Measurements from ENCODE around the gene KIT.
A peak's percentile ranks its signal among the peaks of the same experiment; 100 is the strongest.

The KIT gene

GRCh38 chr4:54661169-54661568 is 3.4 kb downstream of the KIT start:
- peak; percentile 69 for DNase-seq (ENCODE audit: low spot score)

- peak; percentile 82 for DNase-seq (ENCODE audit: low spot score)
Measured at GRCh38 chr4:54661686-54662085, 3.9 kb downstream of the KIT start.

GRCh38 chr4:54662123-54662522 is 4.4 kb downstream of the KIT start:
- peak; percentile 18 for DNase-seq (ENCODE audit: low spot score)

GRCh38 chr4:54662901-54663585 is 5.3 kb downstream of the KIT start:
- no peak for DNase-seq (ENCODE audit: low spot score)

GRCh38 chr4:54664400-54664799 is 6.6 kb downstream of the KIT start:
- no peak for DNase-seq (ENCODE audit: low spot score)

GRCh38 chr4:54668014-54668611 is 10.4 kb downstream of the KIT start:
- no peak for DNase-seq (ENCODE audit: low spot score)

GRCh38 chr4:54669831-54670230 is 12.1 kb downstream of the KIT start:
- DNase-seq (ENCODE audit: low spot score), result no peak

- no peak for DNase-seq (ENCODE audit: low spot score)
Measured at GRCh38 chr4:54675721-54676461, 18.1 kb downstream of the KIT start.

- no peak for DNase-seq (ENCODE audit: low spot score)
Measured at GRCh38 chr4:54676658-54677057, 18.9 kb downstream of the KIT start.

GRCh38 chr4:54677416-54677815 is 19.7 kb downstream of the KIT start:
- no peak for DNase-seq (ENCODE audit: low spot score)

- no peak for DNase-seq (ENCODE audit: low spot score)
Measured at GRCh38 chr4:54677853-54678650, 20.3 kb downstream of the KIT start.

GRCh38 chr4:54678826-54679225 is 21.1 kb downstream of the KIT start:
- no peak for DNase-seq (ENCODE audit: low spot score)

- no peak for DNase-seq (ENCODE audit: low spot score)
Measured at GRCh38 chr4:54679813-54680212, 22.1 kb downstream of the KIT start.

GRCh38 chr4:54683616-54684346 is 26.0 kb downstream of the KIT start:
- peak; percentile 37 for DNase-seq (ENCODE audit: low spot score)

GRCh38 chr4:54685810-54686209 is 28.1 kb downstream of the KIT start:
- DNase-seq (ENCODE audit: low spot score), result no peak

GRCh38 chr4:54687887-54688841 is 30.4 kb downstream of the KIT start:
- no peak for DNase-seq (ENCODE audit: low spot score)

GRCh38 chr4:54695337-54695736 is 37.6 kb downstream of the KIT start:
- no peak for DNase-seq (ENCODE audit: low spot score)

- DNase-seq (ENCODE audit: low spot score), result no peak
Measured at GRCh38 chr4:54695788-54696187, 38.0 kb downstream of the KIT start.

GRCh38 chr4:54696649-54697048 is 38.9 kb downstream of the KIT start:
- no peak for DNase-seq (ENCODE audit: low spot score)

- no peak for DNase-seq (ENCODE audit: low spot score)
Measured at GRCh38 chr4:54700986-54701385, 43.2 kb downstream of the KIT start.

GRCh38 chr4:54703182-54703581 is 45.4 kb downstream of the KIT start:
- no peak for DNase-seq (ENCODE audit: low spot score)
